ENCODE measurements around the gene BSCL2. TPM values are rescaled to one million over a fixed set of nuclear protein-coding genes. Genes with fewer than 3 reads are reported as not detected.

BSCL2 gene
- total and polyA plus RNA-seq, 2 of the 13 experiments (the other 11 are each of a cell fraction or from before 2014, with no cell fraction given), result 19.5 to 21.1 TPM

GRCh38 chr11:62671236-62671607, 36.0 kb downstream of the BSCL2 start:
- H3K36me3 ChIP-seq (replicated peaks in 1 of 2; ENCODE audit: control insufficient read depth in 1 of 2, insufficient read depth in 2 of 2, low read length in 2 of 2), result peaks cover 0 to 15% of the 10 kb centered on the region in 2 experiments; a peak in 2 of 5 replicates
- 4% methylated on average over 15 of the region's 17 CpGs for WGBS (ENCODE audit: low lambda C conversion rate)
- TF ChIP-seq KLF12 (CRISPR knock-in tag; IDR thresholded peaks at IDR 0.05; ENCODE audit: borderline replicate concordance) (no peak), ZBTB37 (CRISPR knock-in tag; IDR thresholded peaks at IDR 0.05) (0 out of 2 replicates have a peak, but pooled peaks have one; percentile 17), ARID3A (IDR thresholded peaks at IDR 0.05; ENCODE audit: low read depth, low read length) (no peak), HMG20B (CRISPR knock-in tag; conservative IDR thresholded peaks at IDR 0.05) (no peak), TCF12 (IDR thresholded peaks at IDR 0.05) (no peak), TCF12 (CRISPR knock-in tag; IDR thresholded peaks at IDR 0.05) (no peak), ZNF235 (CRISPR knock-in tag; IDR thresholded peaks at IDR 0.05; ENCODE audit: borderline replicate concordance) (no peak), MED8 (CRISPR knock-in tag; IDR thresholded peaks at IDR 0.05; ENCODE audit: insufficient replicate concordance) (no peak), TOPORS (CRISPR knock-in tag; IDR thresholded peaks at IDR 0.05) (no peak), ZNF788 (CRISPR knock-in tag; IDR thresholded peaks at IDR 0.05; ENCODE audit: borderline replicate concordance) (no peak), ADNP (CRISPR knock-in tag; IDR thresholded peaks at IDR 0.05) (no peak), STAT6 (CRISPR knock-in tag; IDR thresholded peaks at IDR 0.05; ENCODE audit: borderline replicate concordance) (no peak), CTCF (CRISPR knock-in tag; IDR thresholded peaks at IDR 0.05) (no peak), ZNF441 (CRISPR knock-in tag; IDR thresholded peaks at IDR 0.05; ENCODE audit: borderline replicate concordance) (no peak), ZFYVE20 (CRISPR knock-in tag; IDR thresholded peaks at IDR 0.05; ENCODE audit: borderline replicate concordance, low read depth) (0 out of 2 replicates have a peak, but pooled peaks have one; percentile 25), ZBTB26 (CRISPR knock-in tag; IDR thresholded peaks at IDR 0.05; ENCODE audit: borderline replicate concordance) (no peak)

More at GRCh38 chr11:62671236-62671607, 36.0 kb downstream of the BSCL2 start:
- DNase-seq (ENCODE audit: low spot score) (no peak), FAIRE-seq (peak; percentile 62), ATAC-seq (peak; percentile 22)
- Histone ChIP-seq H3K4me2 (ENCODE audit: low read depth, low read length) (peak overlapping the region; percentile 76), H4K20me1 (ENCODE audit: insufficient read depth, low read length) (no peaks in the 10 kb centered on the region; the same call in none of the 2 replicates), H3K9ac (ENCODE audit: insufficient read depth, low read depth, low read length) (peak overlapping the region; percentile 96), H3K27ac (ENCODE audit: extremely low read length, insufficient read depth, low read length) (peak overlapping the region; percentile 90), H2AFZ (ENCODE audit: low read length) (peak overlapping the region; percentile 80), H3K4me3 (replicated peaks in 1 of 3; ENCODE audit: insufficient read depth in 1 of 3, low read depth in 2 of 3, low read length in 3 of 3) (peak overlapping the region; percentile 76 to 98 (median 91)), H3K27me3 (ENCODE audit: control insufficient read depth in 1 of 2, insufficient read depth in 2 of 2, low read length in 2 of 2) (no peaks in the 10 kb centered on the region; a peak in 1 of 5 replicates), H3K4me1 (ENCODE audit: insufficient read depth, low read length) (peaks cover 65% of the 10 kb centered on the region), H3K9me3 (ENCODE audit: low read length) (no peaks in the 10 kb centered on the region), H3K79me2 (ENCODE audit: insufficient read depth, low read length) (peaks cover 37% of the 10 kb centered on the region)
- POLR2A ChIA-PET, result interaction anchor here (0.9 to 6.6 kb wide), 30 partner anchors 8 to 247 kb away, joined by 3 to 53 read pairs (median 6); partner anchors contain the start of genes AHNAK, B3GAT3, EEF1G and GANAB
- in situ Hi-C loops (cut with HindIII; ENCODE audit: extremely low pct_ligation_motif_present, low pct_unique_long_range_greater_than_20kb), result no loop called here
- CTCF ChIA-PET (ENCODE audit: low intra/inter-chr PET ratio, low total read pairs), result no interaction called here
- intact Hi-C loops (cut with micrococcal nuclease; ENCODE audit: unreplicated experiment), result no loop called here
- TSS peak; percentile 61 for BruUV-seq (replicated peaks)

Measured in HepG2 (cell line).